Lower lobe of right lung (tissue), 2 donors: ENCODE data around the gene SMIM17. TPM values are rescaled to one million over a fixed set of nuclear protein-coding genes. Genes with fewer than 3 reads are reported as not detected.

Source experiments
- ATAC-seq, 2 donors: fragments of 200-7000 bp; cut with Tn5 transposase; one replicate each; pipeline ENCODE4 v1.9.1; 2020 to 2022; ENCODE audit warnings: mild to moderate bottlenecking in 2 of 2, moderate library complexity in 2 of 2
- DNase-seq: peaks from one replicate; pipeline ENCODE4 v3.0.0-alpha.2; 2020
- H3K27ac ChIP-seq: fragments of 200-600 bp; one replicate; pipeline ENCODE4 v1.8.0; 2022
- H3K27me3 ChIP-seq: fragments of 200-600 bp; one replicate; pipeline ENCODE4 v1.8.0; 2022; ENCODE audit warnings: low read depth
- H3K36me3 ChIP-seq: fragments of 200-600 bp; one replicate; pipeline ENCODE4 v1.8.0; 2022; ENCODE audit warnings: mild to moderate bottlenecking
- H3K4me1 ChIP-seq: fragments of 200-600 bp; one replicate; pipeline ENCODE4 v1.8.0; 2022
- H3K4me3 ChIP-seq: fragments of 200-600 bp; one replicate; pipeline ENCODE4 v1.8.0; 2022; ENCODE audit warnings: mild to moderate bottlenecking
- H3K9me3 ChIP-seq: fragments of 200-600 bp; one replicate; pipeline ENCODE4 v1.8.0; 2022
- CTCF ChIP-seq: fragments of 200-600 bp; IDR thresholded peaks from one replicate; pipeline ENCODE4 v1.8.0; 2022; ENCODE audit warnings: antibody characterized with exemption, mild to moderate bottlenecking
- intact Hi-C: fragments of 100-400 bp; cut with DNase I; formaldehyde crosslinking; loops from one replicate; pipeline ENCODE4 v1.11.0; 2022
- total RNA-seq: library from RNA; stranded (reverse); fragmentation: NEBNext Ultra II Directional; extraction: Animal tissue kit (Norgen Biotek cat#: 25700); gene quantifications from one replicate; pipeline ENCODE4 v1.2.1, GENCODE V29; 2021
- donor health status: DM: no; HTN: yes; CAD: no; lungs with severe emphysema.

SMIM17 gene
- total RNA-seq, 1 donor from 2014 or later: not detected

- no peaks in the 10 kb centered on the region for H3K4me1 ChIP-seq
- H3K36me3 ChIP-seq: peaks cover 15% of the 10 kb centered on the region
- no peak overlapping the region for H3K27ac ChIP-seq
- DNase-seq (no peak), ATAC-seq (no peak)
- no peaks in the 10 kb centered on the region for H3K27me3 ChIP-seq
- H3K4me3 ChIP-seq: no peak overlapping the region
- TF ChIP-seq CTCF: no peak
- intact Hi-C loops: no loop called here
- peaks cover 86% of the 10 kb centered on the region for H3K9me3 ChIP-seq
Observed at GRCh38 chr19:56625708-56626107, 17.3 kb upstream of the SMIM17 start.

GRCh38 chr19:56633021-56633420, 9.9 kb upstream of the SMIM17 start:
- no peak for TF ChIP-seq CTCF
- peaks cover 70% of the 10 kb centered on the region for H3K9me3 ChIP-seq
- ATAC-seq: no peak

GRCh38 chr19:56637976-56638555, 4.9 kb upstream of the SMIM17 start:
- no peaks in the 10 kb centered on the region for H3K36me3 ChIP-seq
- H3K27me3 ChIP-seq: peaks cover 6% of the 10 kb centered on the region
- no peak overlapping the region for H3K27ac ChIP-seq
- H3K4me3 ChIP-seq: no peak overlapping the region
- no peak for TF ChIP-seq CTCF
- DNase-seq (no peak), ATAC-seq (peak; percentile 50 to 65)
- no peaks in the 10 kb centered on the region for H3K4me1 ChIP-seq
- intact Hi-C loops: no loop called here
- peaks cover 49% of the 10 kb centered on the region for H3K9me3 ChIP-seq

More at GRCh38 chr19:56633021-56633420, 9.9 kb upstream of the SMIM17 start:
- DNase-seq: no peak
- Histone ChIP-seq H3K4me3 (no peak overlapping the region), H3K27ac (no peak overlapping the region), H3K4me1 (no peaks in the 10 kb centered on the region), H3K27me3 (no peaks in the 10 kb centered on the region), H3K36me3 (no peaks in the 10 kb centered on the region)
- intact Hi-C loops: no loop called here

GRCh38 chr19:56639217-56639616, 3.7 kb upstream of the SMIM17 start:
- DNase-seq: no peak
- no peak for TF ChIP-seq CTCF
- Histone ChIP-seq H3K4me3 (no peak overlapping the region), H3K9me3 (peaks cover 37% of the 10 kb centered on the region), H3K27me3 (peaks cover 14% of the 10 kb centered on the region), H3K27ac (no peak overlapping the region), H3K36me3 (no peaks in the 10 kb centered on the region), H3K4me1 (no peaks in the 10 kb centered on the region)
- ATAC-seq: no peak
- intact Hi-C loops: no loop called here

GRCh38 chr19:56643460-56643955, 549 bp downstream of the SMIM17 start:
- H3K9me3 ChIP-seq: peaks cover 23% of the 10 kb centered on the region
- ATAC-seq (no peak), DNase-seq (no peak)
- H3K27ac ChIP-seq: no peak overlapping the region
- peaks cover 14% of the 10 kb centered on the region for H3K27me3 ChIP-seq
- no peaks in the 10 kb centered on the region for H3K36me3 ChIP-seq
- no peaks in the 10 kb centered on the region for H3K4me1 ChIP-seq
- no peak overlapping the region for H3K4me3 ChIP-seq
- intact Hi-C loops: no loop called here
- no peak for TF ChIP-seq CTCF
